Mesenchymal stem cell (in vitro differentiated cells and primary cell): ENCODE data around the gene CBFB.

Experiments used
- DNase-seq: peaks from one replicate; pipeline ENCODE4 v3.0.0-alpha.2; 2013
- H2AFZ ChIP-seq: one replicate; pipeline ENCODE4 v1.6.1; 2013; ENCODE audit warnings: low read depth, mild to moderate bottlenecking, control low read depth, inconsistent platforms, low read length, moderate library complexity
- H2AK5ac ChIP-seq: 2 replicates; pipeline ENCODE4 v1.6.1; 2013; ENCODE audit warnings: low read length, moderate library complexity, mild to moderate bottlenecking, inconsistent platforms; ENCODE audit not compliant: severe bottlenecking
- H2BK120ac ChIP-seq: one replicate; pipeline ENCODE4 v1.6.1; 2013; ENCODE audit warnings: low read depth, mild to moderate bottlenecking, inconsistent platforms, low read length, moderate library complexity
- H2BK12ac ChIP-seq, 2 experiments: one replicate each; pipeline ENCODE4 v1.6.1; 2013; ENCODE audit warnings: inconsistent platforms in 2 of 2, low read length in 2 of 2, mild to moderate bottlenecking in 2 of 2, moderate library complexity in 2 of 2, control low read depth in 1 of 2
- H2BK15ac ChIP-seq: one replicate; pipeline ENCODE4 v1.6.1; 2013; ENCODE audit warnings: mild to moderate bottlenecking, low read depth, inconsistent platforms; ENCODE audit not compliant: poor library complexity, severe bottlenecking
- H2BK5ac ChIP-seq: 2 replicates; pipeline ENCODE4 v1.6.1; 2013; ENCODE audit warnings: low read depth, mild to moderate bottlenecking, low read length, control low read depth, inconsistent platforms; ENCODE audit not compliant: poor library complexity, severe bottlenecking
- H3K14ac ChIP-seq, 2 experiments: one replicate each; pipeline ENCODE4 v1.6.1; 2013; ENCODE audit warnings: inconsistent platforms in 2 of 2, low read length in 2 of 2, control low read depth in 1 of 2, mild to moderate bottlenecking in 1 of 2, moderate library complexity in 1 of 2
- H3K18ac ChIP-seq, 2 experiments: one replicate each; pipeline ENCODE4 v1.6.1; 2013; ENCODE audit warnings: inconsistent platforms in 2 of 2, low read length in 2 of 2, control low read depth in 1 of 2, low read depth in 1 of 2, mild to moderate bottlenecking in 1 of 2
- H3K23ac ChIP-seq, 2 experiments: one replicate each; pipeline ENCODE4 v1.6.1; 2013; ENCODE audit warnings: inconsistent platforms in 2 of 2, low read length in 2 of 2, mild to moderate bottlenecking in 2 of 2, moderate library complexity in 2 of 2, control low read depth in 1 of 2
- H3K27ac ChIP-seq: 2 replicates; pipeline ENCODE4 v1.5.1; 2013; ENCODE audit warnings: mild to moderate bottlenecking, moderate library complexity, low read length, control low read depth, inconsistent platforms; ENCODE audit not compliant: poor library complexity, severe bottlenecking
- H3K27me3 ChIP-seq, 2 experiments: 2 replicates each; pipeline versions ENCODE4 v1.6.1 to v1.7.0; 2013; ENCODE audit warnings: low read length in 2 of 2, mild to moderate bottlenecking in 2 of 2, moderate library complexity in 2 of 2, control low read depth in 1 of 2, inconsistent platforms in 1 of 2; ENCODE audit not compliant: control insufficient read depth in 1 of 2, insufficient read depth in 1 of 2
- H3K36me3 ChIP-seq, 2 experiments: 2 replicates each; pipeline versions ENCODE4 v1.6.1 to v1.7.0; 2013; ENCODE audit warnings: low read length in 2 of 2, control low read depth in 1 of 2, inconsistent platforms in 1 of 2, low read depth in 1 of 2, mild to moderate bottlenecking in 1 of 2; ENCODE audit not compliant: insufficient read depth in 2 of 2, control insufficient read depth in 1 of 2
- H3K4ac ChIP-seq, 2 experiments: one replicate each; pipeline ENCODE4 v1.6.1; 2013; ENCODE audit warnings: inconsistent platforms in 2 of 2, low read length in 2 of 2, mild to moderate bottlenecking in 2 of 2, moderate library complexity in 2 of 2, control low read depth in 1 of 2, low read depth in 1 of 2
- H3K4me1 ChIP-seq: 2 replicates; pipeline ENCODE4 v1.6.1; 2013; ENCODE audit warnings: low read depth, low read length, control low read depth; ENCODE audit not compliant: control insufficient read depth, insufficient read depth
- H3K4me2 ChIP-seq: 2 replicates; pipeline ENCODE4 v1.6.1; 2013; ENCODE audit warnings: low read length, mild to moderate bottlenecking, inconsistent platforms; ENCODE audit not compliant: poor library complexity, severe bottlenecking
- H3K4me3 ChIP-seq, 2 experiments: 2 replicates each; pipeline versions ENCODE4 v1.5.1 to v1.7.0; 2013; ENCODE audit warnings: low read length in 2 of 2, mild to moderate bottlenecking in 2 of 2, control low read depth in 1 of 2, low read depth in 1 of 2; ENCODE audit not compliant: insufficient read depth in 1 of 2
- H3K79me1 ChIP-seq: replicated peaks from 2 replicates; pipeline ENCODE4 v1.6.1; 2013; ENCODE audit warnings: mild to moderate bottlenecking, control low read depth, low read length, inconsistent platforms; ENCODE audit not compliant: poor library complexity, severe bottlenecking
- H3K9ac ChIP-seq: 2 replicates; pipeline ENCODE4 v1.7.0; 2013; ENCODE audit warnings: mild to moderate bottlenecking, low read length, moderate library complexity
- H3K9me3 ChIP-seq: 2 replicates; pipeline ENCODE4 v1.7.0; 2013; ENCODE audit warnings: mild to moderate bottlenecking, low read length; ENCODE audit not compliant: control insufficient read depth
- H4K8ac ChIP-seq: one replicate; pipeline ENCODE4 v1.6.1; 2013; ENCODE audit warnings: inconsistent platforms, mild to moderate bottlenecking, low read length, moderate library complexity
- H4K91ac ChIP-seq: one replicate; pipeline ENCODE4 v1.6.1; 2013; ENCODE audit warnings: mild to moderate bottlenecking, low read length, inconsistent platforms
- WGBS: methylation state at CpG from one replicate; pipeline ENCODE4 v1.1.7; 2013; ENCODE audit warnings: mixed read lengths; 5-methylcytosine and 5-hydroxymethylcytosine counted together

The CBFB gene

GRCh38 chr16:67112591-67113399, 83.8 kb downstream of the CBFB start:
- H3K9me3 ChIP-seq: no peaks in the 10 kb centered on the region
- H3K4me3 ChIP-seq: no peak overlapping the region
- H2BK5ac ChIP-seq: no peak overlapping the region
- H2AK5ac ChIP-seq: no peak overlapping the region
- H3K4ac ChIP-seq: no peak overlapping the region
- H2BK120ac ChIP-seq: no peak overlapping the region
- no peak overlapping the region for H3K27ac ChIP-seq
- H2BK15ac ChIP-seq: no peak overlapping the region
- H2AFZ ChIP-seq: no peak overlapping the region
- WGBS: 98% methylated on average over 4 of the region's 4 CpGs
- peaks cover 0 to 18% of the 10 kb centered on the region in 2 experiments for H3K36me3 ChIP-seq
- H3K23ac ChIP-seq: no peak overlapping the region
- no peak overlapping the region for H4K8ac ChIP-seq
- H3K9ac ChIP-seq: no peak overlapping the region
- no peak overlapping the region for H4K91ac ChIP-seq
- no peak overlapping the region for H3K14ac ChIP-seq
- H3K4me2 ChIP-seq: no peak overlapping the region
- no peak overlapping the region for H2BK12ac ChIP-seq
- H3K27me3 ChIP-seq: no peaks in the 10 kb centered on the region
- peaks cover 23% of the 10 kb centered on the region for H3K79me1 ChIP-seq
- peaks cover 14% of the 10 kb centered on the region for H3K4me1 ChIP-seq
- DNase-seq: no peak
- no peak overlapping the region for H3K18ac ChIP-seq

GRCh38 chr16:67114793-67115192, 85.8 kb downstream of the CBFB start:
- Histone ChIP-seq H3K27me3 (no peaks in the 10 kb centered on the region), H4K91ac (no peak overlapping the region), H4K8ac (no peak overlapping the region), H2BK120ac (no peak overlapping the region), H3K9ac (peak overlapping the region; percentile 77), H3K79me1 (peaks cover 30% of the 10 kb centered on the region), H3K23ac (no peak overlapping the region), H3K36me3 (peaks cover 0 to 24% of the 10 kb centered on the region in 2 experiments), H3K14ac (no peak overlapping the region), H2BK15ac (no peak overlapping the region), H3K4me1 (peaks cover 7% of the 10 kb centered on the region), H2AK5ac (no peak overlapping the region), H3K9me3 (no peaks in the 10 kb centered on the region), H3K4me3 (peak overlapping the region in 1 of 2 experiments; percentile 17), H2BK12ac (no peak overlapping the region), H3K4ac (no peak overlapping the region), H2BK5ac (no peak overlapping the region), H3K4me2 (no peak overlapping the region), H3K18ac (no peak overlapping the region), H3K27ac (no peak overlapping the region), H2AFZ (no peak overlapping the region)
- DNase-seq: peak; percentile 50
- WGBS: 94% methylated on average over 2 of the region's 2 CpGs

GRCh38 chr16:67115639-67116038, 86.7 kb downstream of the CBFB start:
- Histone ChIP-seq H3K79me1 (peaks cover 30% of the 10 kb centered on the region), H4K8ac (no peak overlapping the region), H2AFZ (no peak overlapping the region), H3K4me2 (no peak overlapping the region), H2AK5ac (no peak overlapping the region), H3K9me3 (no peaks in the 10 kb centered on the region), H2BK5ac (no peak overlapping the region), H3K4me1 (peaks cover 5% of the 10 kb centered on the region), H3K27me3 (no peaks in the 10 kb centered on the region), H3K23ac (no peak overlapping the region), H2BK15ac (no peak overlapping the region), H3K14ac (no peak overlapping the region), H3K18ac (no peak overlapping the region), H3K9ac (peak overlapping the region; percentile 77), H3K4me3 (no peak overlapping the region), H3K36me3 (peaks cover 0 to 32% of the 10 kb centered on the region in 2 experiments), H4K91ac (no peak overlapping the region), H3K27ac (peak overlapping the region; percentile 50), H2BK12ac (no peak overlapping the region), H2BK120ac (no peak overlapping the region), H3K4ac (no peak overlapping the region)
- peak; percentile 90 for DNase-seq
- WGBS: 58% methylated on average over 7 of the region's 7 CpGs

DNA sequence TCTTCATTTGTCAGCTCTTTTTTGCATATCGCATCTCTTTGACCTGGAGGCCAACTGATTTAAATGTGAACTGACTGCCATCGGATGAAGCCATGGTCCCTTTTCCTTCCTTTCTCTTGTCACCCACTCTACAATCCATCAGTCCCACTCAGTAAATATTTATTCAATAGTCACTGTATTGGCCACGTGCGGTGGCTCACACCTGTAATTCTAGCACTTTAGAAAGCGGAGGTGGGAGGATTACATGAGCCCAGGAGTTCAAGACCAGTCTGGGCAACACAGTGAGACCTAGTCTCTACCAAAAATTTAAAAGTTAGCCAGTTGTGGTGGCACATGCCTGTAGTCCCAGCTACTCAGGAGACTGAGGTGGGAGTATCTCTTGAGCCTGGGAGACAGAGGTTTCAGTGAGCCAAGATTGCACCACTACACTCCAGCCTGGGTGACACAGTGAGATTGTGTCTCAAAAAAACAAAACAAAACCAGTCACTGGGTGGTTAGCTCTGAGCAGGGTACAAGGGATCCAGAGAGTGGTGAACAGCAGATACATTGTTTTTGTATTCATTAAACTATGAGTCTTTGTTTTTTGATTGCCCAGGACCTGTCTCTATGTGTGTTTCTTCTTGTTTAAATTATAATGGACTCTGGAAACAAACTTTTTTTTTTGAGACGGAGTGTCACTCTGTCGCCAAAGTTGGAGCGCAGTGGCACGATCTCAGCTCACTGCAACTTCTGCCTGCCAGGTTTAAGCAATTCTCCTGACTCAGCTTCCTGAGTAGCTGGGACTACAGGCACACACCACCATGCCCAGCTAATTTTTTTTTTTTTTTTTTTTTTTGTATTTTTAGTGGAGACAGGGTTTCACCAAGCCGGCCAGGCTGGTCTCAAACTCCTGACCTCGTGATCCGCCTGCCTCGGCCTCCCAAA, 87.7 kb downstream of the CBFB start:
- Histone ChIP-seq H2AK5ac (peak overlapping the region; percentile 53), H3K4me2 (no peak overlapping the region), H3K18ac (no peak overlapping the region), H3K9ac (peak overlapping the region; percentile 77), H2AFZ (no peak overlapping the region), H3K4me1 (peaks cover 3% of the 10 kb centered on the region), H2BK12ac (no peak overlapping the region), H3K27me3 (no peaks in the 10 kb centered on the region), H3K36me3 (peaks cover 5 to 39% of the 10 kb centered on the region in 2 experiments), H3K23ac (no peak overlapping the region), H3K4ac (no peak overlapping the region), H3K27ac (no peak overlapping the region), H4K91ac (no peak overlapping the region), H3K9me3 (no peaks in the 10 kb centered on the region), H4K8ac (no peak overlapping the region), H3K14ac (no peak overlapping the region), H3K4me3 (no peak overlapping the region), H2BK120ac (no peak overlapping the region), H2BK5ac (no peak overlapping the region), H2BK15ac (no peak overlapping the region), H3K79me1 (peaks cover 31% of the 10 kb centered on the region)
- DNase-seq: peak; percentile 4
- WGBS: 92% methylated on average over 13 of the region's 13 CpGs
